Hematopoietic multipotent progenitor cell treated with erythropoietin and hydrocortisone succinate and interleukin-3 and kit ligand, for 8 days (in vitro differentiated cells): ENCODE data around the gene OLFM2.
"Not testable (repeated sequence)": the region's sequence is repeated elsewhere in the genome, so short reads cannot be mapped to it uniquely, and the experiment has no call there.

Experiments
- DNase-seq: peaks from one replicate; pipeline ENCODE4 v3.0.0-alpha.2; 2015

Gene OLFM2

GRCh38 chr19:9941231-9941630, 4.9 kb upstream of the OLFM2 start:
- no peak for DNase-seq

GRCh38 chr19:9940778-9941177, 4.5 kb upstream of the OLFM2 start:
- no peak for DNase-seq

- no peak for DNase-seq
Measured at GRCh38 chr19:9939301-9939913, 3.1 kb upstream of the OLFM2 start.

GRCh38 chr19:9937001-9937411, 691 bp upstream of the OLFM2 start:
- DNase-seq: no peak

GRCh38 chr19:9935506-9936325, 599 bp downstream of the OLFM2 start:
- DNase-seq: no peak

- peak; percentile 66 for DNase-seq
Measured at GRCh38 chr19:9934132-9934950, 2.0 kb downstream of the OLFM2 start.

GRCh38 chr19:9932835-9933234, 3.5 kb downstream of the OLFM2 start:
- no peak for DNase-seq

GRCh38 chr19:9931629-9932028, 4.7 kb downstream of the OLFM2 start:
- no peak for DNase-seq

- no peak for DNase-seq
Measured at GRCh38 chr19:9923440-9923839, 12.9 kb downstream of the OLFM2 start.

GRCh38 chr19:9922782-9923379, 13.4 kb downstream of the OLFM2 start:
- not testable (repeated sequence) for DNase-seq

- DNase-seq: peak; percentile 71
Measured at GRCh38 chr19:9917321-9917720, 19.0 kb downstream of the OLFM2 start.

GRCh38 chr19:9916719-9917118, 19.6 kb downstream of the OLFM2 start:
- no peak for DNase-seq

GRCh38 chr19:9914315-9915207, 21.8 kb downstream of the OLFM2 start:
- peak; percentile 79 for DNase-seq

- no peak for DNase-seq
Measured at GRCh38 chr19:9914001-9914314, 22.4 kb downstream of the OLFM2 start.

- no peak for DNase-seq
Measured at GRCh38 chr19:9913237-9914000, 22.9 kb downstream of the OLFM2 start.

GRCh38 chr19:9912551-9913236, 23.6 kb downstream of the OLFM2 start:
- DNase-seq: no peak

GRCh38 chr19:9911524-9912185, 24.7 kb downstream of the OLFM2 start:
- DNase-seq: no peak

- no peak for DNase-seq
Measured at GRCh38 chr19:9910625-9911024, 25.7 kb downstream of the OLFM2 start.

GRCh38 chr19:9909251-9909650, 27.1 kb downstream of the OLFM2 start:
- DNase-seq: no peak

GRCh38 chr19:9906475-9907087, 29.7 kb downstream of the OLFM2 start:
- DNase-seq: no peak
